Liver (tissue), 3 donors: ENCODE measurements around the gene TTLL4.

Experiments used
- EGR1 ChIP-seq, 2 donors: IDR thresholded peaks; 2 replicates each; pipeline ENCODE4 v1.6.1; 2016 to 2018; ENCODE audit warnings: antibody characterized with exemption in 2 of 2, low read depth in 2 of 2
- GABPA ChIP-seq, 2 donors: IDR thresholded peaks in 1 of 2; conservative IDR thresholded peaks in 1 of 2; 2 replicates each; pipeline ENCODE4 v1.6.1; 2016; ENCODE audit warnings: antibody characterized with exemption in 2 of 2, mild to moderate bottlenecking in 1 of 2, moderate library complexity in 1 of 2
- JUND ChIP-seq, 2 donors: IDR thresholded peaks; 2 replicates each; pipeline ENCODE4 v1.6.1; 2016; ENCODE audit warnings: antibody characterized with exemption in 2 of 2
- RAD21 ChIP-seq, 2 donors: IDR thresholded peaks; 2 replicates each; pipeline ENCODE4 v1.6.1; 2016; ENCODE audit warnings: antibody characterized with exemption in 2 of 2, mild to moderate bottlenecking in 2 of 2
- TAF1 ChIP-seq: conservative IDR thresholded peaks from 2 replicates; pipeline ENCODE4 v1.6.1; 2016; ENCODE audit warnings: antibody characterized with exemption, mild to moderate bottlenecking
- YY1 ChIP-seq: IDR thresholded peaks from 2 replicates; pipeline ENCODE4 v1.6.1; 2016; ENCODE audit warnings: antibody characterized with exemption, mild to moderate bottlenecking
- TF ChIP-seq, protein P1 (sequence below): fragments of 150-350 bp; IDR thresholded peaks from 2 replicates; pipeline ENCODE4 v1.5.1; 2017; ENCODE audit warnings: improper control_type of control experiment, low read depth, low read length; ENCODE audit not compliant: missing input control
- TF ChIP-seq, protein P2 (sequence below): IDR thresholded peaks from 2 replicates; pipeline ENCODE4 v1.6.1; 2016; ENCODE audit warnings: antibody characterized with exemption
- TF ChIP-seq, protein P3 (sequence below): IDR thresholded peaks from 2 replicates; pipeline ENCODE4 v1.6.1; 2016; ENCODE audit warnings: antibody characterized with exemption
- TF ChIP-seq, protein P4 (sequence below): IDR thresholded peaks from 2 replicates; pipeline ENCODE4 v1.6.1; 2016; ENCODE audit warnings: antibody characterized with exemption, mild to moderate bottlenecking
- donor health status: healthy.
- donor health status: healthy.

DNA sequence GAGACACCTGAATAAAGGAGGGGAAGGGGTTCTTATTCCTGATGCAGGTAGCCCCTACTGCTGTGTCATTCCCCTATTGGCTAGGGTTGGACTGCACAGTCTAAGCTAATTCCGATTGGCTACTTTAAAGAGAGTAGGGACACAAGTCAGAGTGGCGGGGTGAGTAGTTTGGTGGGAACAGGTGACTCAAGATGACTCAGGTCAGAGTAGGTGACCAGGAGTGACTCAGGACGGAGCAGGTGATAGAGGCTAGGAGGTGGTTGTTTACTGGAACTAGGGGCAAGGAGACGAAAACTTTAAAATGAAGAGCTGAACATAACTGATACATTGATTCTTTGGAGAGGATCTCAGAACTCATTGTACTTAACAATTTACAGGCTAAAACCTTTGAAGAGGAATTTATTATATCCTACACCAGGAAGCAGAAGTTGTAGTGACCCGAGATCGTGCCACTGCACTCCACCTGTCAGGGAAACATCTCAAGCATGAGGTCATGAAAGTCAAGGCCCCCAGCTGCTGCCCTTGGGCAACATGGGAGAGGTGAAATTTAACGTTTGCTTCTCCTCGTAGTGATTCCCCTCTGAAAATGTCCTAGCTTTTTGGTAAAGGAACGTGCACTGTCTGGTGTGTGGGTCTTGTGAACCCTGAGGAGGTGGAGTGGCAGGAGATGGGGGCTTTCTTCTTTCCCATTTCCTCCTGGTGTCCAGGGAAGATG lies 66.8 kb downstream of the TTLL4 start:
- TF ChIP-seq, protein P1, sequence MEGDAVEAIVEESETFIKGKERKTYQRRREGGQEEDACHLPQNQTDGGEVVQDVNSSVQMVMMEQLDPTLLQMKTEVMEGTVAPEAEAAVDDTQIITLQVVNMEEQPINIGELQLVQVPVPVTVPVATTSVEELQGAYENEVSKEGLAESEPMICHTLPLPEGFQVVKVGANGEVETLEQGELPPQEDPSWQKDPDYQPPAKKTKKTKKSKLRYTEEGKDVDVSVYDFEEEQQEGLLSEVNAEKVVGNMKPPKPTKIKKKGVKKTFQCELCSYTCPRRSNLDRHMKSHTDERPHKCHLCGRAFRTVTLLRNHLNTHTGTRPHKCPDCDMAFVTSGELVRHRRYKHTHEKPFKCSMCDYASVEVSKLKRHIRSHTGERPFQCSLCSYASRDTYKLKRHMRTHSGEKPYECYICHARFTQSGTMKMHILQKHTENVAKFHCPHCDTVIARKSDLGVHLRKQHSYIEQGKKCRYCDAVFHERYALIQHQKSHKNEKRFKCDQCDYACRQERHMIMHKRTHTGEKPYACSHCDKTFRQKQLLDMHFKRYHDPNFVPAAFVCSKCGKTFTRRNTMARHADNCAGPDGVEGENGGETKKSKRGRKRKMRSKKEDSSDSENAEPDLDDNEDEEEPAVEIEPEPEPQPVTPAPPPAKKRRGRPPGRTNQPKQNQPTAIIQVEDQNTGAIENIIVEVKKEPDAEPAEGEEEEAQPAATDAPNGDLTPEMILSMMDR = no peak
- no peak for TF ChIP-seq TAF1
- no peak for TF ChIP-seq RAD21 (IDR thresholded peaks at IDR 0.05)
- no peak for TF ChIP-seq YY1
- TF ChIP-seq GABPA (IDR thresholded peaks at IDR 0.05 in 1 of 2, conservative IDR thresholded peaks at IDR 0.05 in 1 of 2) = no peak
- TF ChIP-seq, protein P2, sequence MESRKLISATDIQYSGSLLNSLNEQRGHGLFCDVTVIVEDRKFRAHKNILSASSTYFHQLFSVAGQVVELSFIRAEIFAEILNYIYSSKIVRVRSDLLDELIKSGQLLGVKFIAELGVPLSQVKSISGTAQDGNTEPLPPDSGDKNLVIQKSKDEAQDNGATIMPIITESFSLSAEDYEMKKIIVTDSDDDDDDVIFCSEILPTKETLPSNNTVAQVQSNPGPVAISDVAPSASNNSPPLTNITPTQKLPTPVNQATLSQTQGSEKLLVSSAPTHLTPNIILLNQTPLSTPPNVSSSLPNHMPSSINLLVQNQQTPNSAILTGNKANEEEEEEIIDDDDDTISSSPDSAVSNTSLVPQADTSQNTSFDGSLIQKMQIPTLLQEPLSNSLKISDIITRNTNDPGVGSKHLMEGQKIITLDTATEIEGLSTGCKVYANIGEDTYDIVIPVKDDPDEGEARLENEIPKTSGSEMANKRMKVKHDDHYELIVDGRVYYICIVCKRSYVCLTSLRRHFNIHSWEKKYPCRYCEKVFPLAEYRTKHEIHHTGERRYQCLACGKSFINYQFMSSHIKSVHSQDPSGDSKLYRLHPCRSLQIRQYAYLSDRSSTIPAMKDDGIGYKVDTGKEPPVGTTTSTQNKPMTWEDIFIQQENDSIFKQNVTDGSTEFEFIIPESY = no peak
- TF ChIP-seq, protein P3, sequence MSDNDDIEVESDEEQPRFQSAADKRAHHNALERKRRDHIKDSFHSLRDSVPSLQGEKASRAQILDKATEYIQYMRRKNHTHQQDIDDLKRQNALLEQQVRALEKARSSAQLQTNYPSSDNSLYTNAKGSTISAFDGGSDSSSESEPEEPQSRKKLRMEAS = no peak
- TF ChIP-seq, protein P4, sequence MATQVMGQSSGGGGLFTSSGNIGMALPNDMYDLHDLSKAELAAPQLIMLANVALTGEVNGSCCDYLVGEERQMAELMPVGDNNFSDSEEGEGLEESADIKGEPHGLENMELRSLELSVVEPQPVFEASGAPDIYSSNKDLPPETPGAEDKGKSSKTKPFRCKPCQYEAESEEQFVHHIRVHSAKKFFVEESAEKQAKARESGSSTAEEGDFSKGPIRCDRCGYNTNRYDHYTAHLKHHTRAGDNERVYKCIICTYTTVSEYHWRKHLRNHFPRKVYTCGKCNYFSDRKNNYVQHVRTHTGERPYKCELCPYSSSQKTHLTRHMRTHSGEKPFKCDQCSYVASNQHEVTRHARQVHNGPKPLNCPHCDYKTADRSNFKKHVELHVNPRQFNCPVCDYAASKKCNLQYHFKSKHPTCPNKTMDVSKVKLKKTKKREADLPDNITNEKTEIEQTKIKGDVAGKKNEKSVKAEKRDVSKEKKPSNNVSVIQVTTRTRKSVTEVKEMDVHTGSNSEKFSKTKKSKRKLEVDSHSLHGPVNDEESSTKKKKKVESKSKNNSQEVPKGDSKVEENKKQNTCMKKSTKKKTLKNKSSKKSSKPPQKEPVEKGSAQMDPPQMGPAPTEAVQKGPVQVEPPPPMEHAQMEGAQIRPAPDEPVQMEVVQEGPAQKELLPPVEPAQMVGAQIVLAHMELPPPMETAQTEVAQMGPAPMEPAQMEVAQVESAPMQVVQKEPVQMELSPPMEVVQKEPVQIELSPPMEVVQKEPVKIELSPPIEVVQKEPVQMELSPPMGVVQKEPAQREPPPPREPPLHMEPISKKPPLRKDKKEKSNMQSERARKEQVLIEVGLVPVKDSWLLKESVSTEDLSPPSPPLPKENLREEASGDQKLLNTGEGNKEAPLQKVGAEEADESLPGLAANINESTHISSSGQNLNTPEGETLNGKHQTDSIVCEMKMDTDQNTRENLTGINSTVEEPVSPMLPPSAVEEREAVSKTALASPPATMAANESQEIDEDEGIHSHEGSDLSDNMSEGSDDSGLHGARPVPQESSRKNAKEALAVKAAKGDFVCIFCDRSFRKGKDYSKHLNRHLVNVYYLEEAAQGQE = no peak
- no peak for TF ChIP-seq JUND (IDR thresholded peaks at IDR 0.05)
- no peak for TF ChIP-seq EGR1 (IDR thresholded peaks at IDR 0.05; ENCODE audit: low read depth in 2 of 2)
